HepG2 (cell line): ENCODE data around the gene GSTP1. TPM values are rescaled to one million over a fixed set of nuclear protein-coding genes. Genes with fewer than 3 reads are reported as not detected.

Experiments
- ARNTL ChIP-seq: sonication (generic); formaldehyde crosslinking; IDR thresholded peaks from 2 replicates; pipeline ENCODE4 v1.4.0; 2020; ENCODE audit warnings: mild to moderate bottlenecking, missing genetic modification reagents
- ASH2L ChIP-seq: fragments of 300-600, 200-600 bp; sonication (generic); IDR thresholded peaks from 2 replicates; pipeline ENCODE4 v1.7.0; 2017; ENCODE audit warnings: low read depth, mild to moderate bottlenecking, moderate library complexity, mixed read lengths, low read length; ENCODE audit not compliant: insufficient read length
- CREM ChIP-seq, 2 experiments: sonication (generic) in 1 of 2; formaldehyde crosslinking in 1 of 2; IDR thresholded peaks; 2 replicates each; pipeline versions ENCODE4 v1.4.0 to v1.6.1; 2016 to 2020; ENCODE audit warnings: antibody characterized with exemption in 1 of 2, mild to moderate bottlenecking in 1 of 2, missing genetic modification reagents in 1 of 2
- HDAC2 ChIP-seq: sonication (generic); formaldehyde crosslinking; IDR thresholded peaks from 2 replicates; pipeline ENCODE4 v1.4.0; 2020; ENCODE audit warnings: missing genetic modification reagents
- KAT7 ChIP-seq: IDR thresholded peaks from 2 replicates; pipeline ENCODE4 v1.6.1; 2018; ENCODE audit warnings: borderline replicate concordance, missing compliant biosample characterization
- PHF8 ChIP-seq: sonication (generic); formaldehyde crosslinking; IDR thresholded peaks from 2 replicates; pipeline ENCODE4 v1.5.0; 2020; ENCODE audit warnings: missing genetic modification reagents
- REPIN1 ChIP-seq: sonication (generic); formaldehyde crosslinking; IDR thresholded peaks from 2 replicates; pipeline ENCODE4 v1.8.0; 2022; ENCODE audit warnings: missing genetic modification reagents, low read depth, mild to moderate bottlenecking, borderline replicate concordance
- SAFB2 ChIP-seq: sonication (generic); formaldehyde crosslinking; IDR thresholded peaks from 2 replicates; pipeline ENCODE4 v1.5.1; 2020; ENCODE audit warnings: missing genetic modification reagents, low read depth, mild to moderate bottlenecking, borderline replicate concordance
- SAP130 ChIP-seq: IDR thresholded peaks from 2 replicates; pipeline ENCODE4 v1.6.1; 2016; ENCODE audit warnings: low read depth
- TARDBP ChIP-seq: sonication (generic); formaldehyde crosslinking; IDR thresholded peaks from 2 replicates; pipeline ENCODE4 v1.8.0; 2022; ENCODE audit warnings: mild to moderate bottlenecking, missing genetic modification reagents
- ZBTB20 ChIP-seq: sonication (generic); formaldehyde crosslinking; IDR thresholded peaks from 2 replicates; pipeline ENCODE4 v1.8.1; 2023; ENCODE audit warnings: missing genetic modification reagents, low read depth, mild to moderate bottlenecking, borderline replicate concordance
- ZBTB44 ChIP-seq: sonication (generic); formaldehyde crosslinking; IDR thresholded peaks from 2 replicates; pipeline ENCODE4 v1.4.0; 2020; ENCODE audit warnings: missing genetic modification reagents
- ZNF12 ChIP-seq: sonication (generic); formaldehyde crosslinking; IDR thresholded peaks from 2 replicates; pipeline ENCODE4 v1.5.0; 2020; ENCODE audit warnings: missing genetic modification reagents
- ZNF121 ChIP-seq: sonication (generic); formaldehyde crosslinking; IDR thresholded peaks from 2 replicates; pipeline ENCODE4 v1.5.0; 2020; ENCODE audit warnings: mild to moderate bottlenecking, missing genetic modification reagents
- ZNF207 ChIP-seq: fragments of 450-650 bp; IDR thresholded peaks from 2 replicates; pipeline ENCODE4 v1.6.1; 2016; ENCODE audit warnings: antibody characterized with exemption, borderline replicate concordance
- ZNF343 ChIP-seq: sonication (generic); formaldehyde crosslinking; IDR thresholded peaks from 2 replicates; pipeline ENCODE4 v1.4.0; 2020; ENCODE audit warnings: mild to moderate bottlenecking, missing genetic modification reagents
- ZNF558 ChIP-seq: sonication (generic); formaldehyde crosslinking; IDR thresholded peaks from 2 replicates; pipeline ENCODE4 v1.9.0; 2022; ENCODE audit warnings: mild to moderate bottlenecking, missing genetic modification reagents, borderline replicate concordance
- ZNF891 ChIP-seq: sonication (generic); formaldehyde crosslinking; IDR thresholded peaks from 2 replicates; pipeline ENCODE4 v1.5.0; 2020; ENCODE audit warnings: mild to moderate bottlenecking, missing genetic modification reagents
- polyA plus RNA-seq, 8 experiments: library from polyadenylated mRNA; depleted of rRNA in 3 of 8; stranded (reverse) in 7 of 8; unstranded in 1 of 8; fragments of >200 nt; fragmentation: Illumina TruSeq in 4 of 8; extraction: Trizol in 4 of 8; gene quantifications; 2 replicates each; pipeline versions ENCODE4 v1.2.1 to v1.2.3, GENCODE V29; 2011 to 2016; ENCODE audit warnings: low read depth in 4 of 8, missing spikeins in 1 of 8, mixed read lengths in 1 of 8; ENCODE audit not compliant: insufficient read depth in 1 of 8
- total RNA-seq, 5 experiments: library from RNA; depleted of rRNA; stranded (reverse); fragments of >200 nt; fragmentation: Illumina TruSeq; extraction: Trizol; gene quantifications; 2 replicates each; pipeline ENCODE4 v1.2.3, GENCODE V29; 2016; ENCODE audit warnings: low read depth in 1 of 5
- TF ChIP-seq, protein P1 (sequence below): sonication (generic); formaldehyde crosslinking; IDR thresholded peaks from 2 replicates; pipeline ENCODE4; 2020; ENCODE audit warnings: missing genetic modification reagents, mild to moderate bottlenecking, borderline replicate concordance
- TF ChIP-seq, protein P2 (sequence below): sonication (generic); formaldehyde crosslinking; IDR thresholded peaks from 2 replicates; pipeline ENCODE4 v1.4.0; 2020; ENCODE audit warnings: missing genetic modification reagents, borderline replicate concordance
- TF ChIP-seq, protein P3 (sequence below): sonication (generic); formaldehyde crosslinking; IDR thresholded peaks from 2 replicates; pipeline ENCODE4 v1.8.1; 2023; ENCODE audit warnings: missing genetic modification reagents, inconsistent platforms, borderline replicate concordance

Gene GSTP1
- total and polyA plus RNA-seq, 2 of the 13 experiments (the other 11 are each of a cell fraction or from before 2014, with no cell fraction given), result not detected

GRCh38 chr11:67581469-67581868, 2.1 kb upstream of the GSTP1 start (continued):
- no peak for TF ChIP-seq ZBTB44 (CRISPR knock-in tag)
- no peak for TF ChIP-seq ZNF558 (CRISPR knock-in tag)
- peak; percentile 45; the same call in 1 of the 2 replicates for TF ChIP-seq SAP130 (CRISPR knock-in tag)
- TF ChIP-seq, protein P1, sequence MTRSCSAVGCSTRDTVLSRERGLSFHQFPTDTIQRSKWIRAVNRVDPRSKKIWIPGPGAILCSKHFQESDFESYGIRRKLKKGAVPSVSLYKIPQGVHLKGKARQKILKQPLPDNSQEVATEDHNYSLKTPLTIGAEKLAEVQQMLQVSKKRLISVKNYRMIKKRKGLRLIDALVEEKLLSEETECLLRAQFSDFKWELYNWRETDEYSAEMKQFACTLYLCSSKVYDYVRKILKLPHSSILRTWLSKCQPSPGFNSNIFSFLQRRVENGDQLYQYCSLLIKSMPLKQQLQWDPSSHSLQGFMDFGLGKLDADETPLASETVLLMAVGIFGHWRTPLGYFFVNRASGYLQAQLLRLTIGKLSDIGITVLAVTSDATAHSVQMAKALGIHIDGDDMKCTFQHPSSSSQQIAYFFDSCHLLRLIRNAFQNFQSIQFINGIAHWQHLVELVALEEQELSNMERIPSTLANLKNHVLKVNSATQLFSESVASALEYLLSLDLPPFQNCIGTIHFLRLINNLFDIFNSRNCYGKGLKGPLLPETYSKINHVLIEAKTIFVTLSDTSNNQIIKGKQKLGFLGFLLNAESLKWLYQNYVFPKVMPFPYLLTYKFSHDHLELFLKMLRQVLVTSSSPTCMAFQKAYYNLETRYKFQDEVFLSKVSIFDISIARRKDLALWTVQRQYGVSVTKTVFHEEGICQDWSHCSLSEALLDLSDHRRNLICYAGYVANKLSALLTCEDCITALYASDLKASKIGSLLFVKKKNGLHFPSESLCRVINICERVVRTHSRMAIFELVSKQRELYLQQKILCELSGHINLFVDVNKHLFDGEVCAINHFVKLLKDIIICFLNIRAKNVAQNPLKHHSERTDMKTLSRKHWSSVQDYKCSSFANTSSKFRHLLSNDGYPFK, result no peak
- TF ChIP-seq SAFB2, result no peak
- peak; percentile 30; the same call in 1 of the 2 replicates for TF ChIP-seq CREM (IDR thresholded peaks at IDR 0.05)
- no peak for TF ChIP-seq CREM (CRISPR knock-in tag; IDR thresholded peaks at IDR 0.05)
- TF ChIP-seq REPIN1, result 0 out of 2 replicates have a peak, but pooled peaks have one; percentile 23
- TF ChIP-seq ZNF121 (CRISPR knock-in tag), result no peak
- TF ChIP-seq TARDBP, result peak; percentile 50; the same call in 1 of the 2 replicates
- no peak for TF ChIP-seq ZBTB20 (CRISPR knock-in tag)
- TF ChIP-seq HDAC2 (CRISPR knock-in tag), result peak; percentile 48; the same call in 1 of the 2 replicates
- TF ChIP-seq KAT7 (CRISPR knock-in tag), result no peak
- TF ChIP-seq, protein P2, sequence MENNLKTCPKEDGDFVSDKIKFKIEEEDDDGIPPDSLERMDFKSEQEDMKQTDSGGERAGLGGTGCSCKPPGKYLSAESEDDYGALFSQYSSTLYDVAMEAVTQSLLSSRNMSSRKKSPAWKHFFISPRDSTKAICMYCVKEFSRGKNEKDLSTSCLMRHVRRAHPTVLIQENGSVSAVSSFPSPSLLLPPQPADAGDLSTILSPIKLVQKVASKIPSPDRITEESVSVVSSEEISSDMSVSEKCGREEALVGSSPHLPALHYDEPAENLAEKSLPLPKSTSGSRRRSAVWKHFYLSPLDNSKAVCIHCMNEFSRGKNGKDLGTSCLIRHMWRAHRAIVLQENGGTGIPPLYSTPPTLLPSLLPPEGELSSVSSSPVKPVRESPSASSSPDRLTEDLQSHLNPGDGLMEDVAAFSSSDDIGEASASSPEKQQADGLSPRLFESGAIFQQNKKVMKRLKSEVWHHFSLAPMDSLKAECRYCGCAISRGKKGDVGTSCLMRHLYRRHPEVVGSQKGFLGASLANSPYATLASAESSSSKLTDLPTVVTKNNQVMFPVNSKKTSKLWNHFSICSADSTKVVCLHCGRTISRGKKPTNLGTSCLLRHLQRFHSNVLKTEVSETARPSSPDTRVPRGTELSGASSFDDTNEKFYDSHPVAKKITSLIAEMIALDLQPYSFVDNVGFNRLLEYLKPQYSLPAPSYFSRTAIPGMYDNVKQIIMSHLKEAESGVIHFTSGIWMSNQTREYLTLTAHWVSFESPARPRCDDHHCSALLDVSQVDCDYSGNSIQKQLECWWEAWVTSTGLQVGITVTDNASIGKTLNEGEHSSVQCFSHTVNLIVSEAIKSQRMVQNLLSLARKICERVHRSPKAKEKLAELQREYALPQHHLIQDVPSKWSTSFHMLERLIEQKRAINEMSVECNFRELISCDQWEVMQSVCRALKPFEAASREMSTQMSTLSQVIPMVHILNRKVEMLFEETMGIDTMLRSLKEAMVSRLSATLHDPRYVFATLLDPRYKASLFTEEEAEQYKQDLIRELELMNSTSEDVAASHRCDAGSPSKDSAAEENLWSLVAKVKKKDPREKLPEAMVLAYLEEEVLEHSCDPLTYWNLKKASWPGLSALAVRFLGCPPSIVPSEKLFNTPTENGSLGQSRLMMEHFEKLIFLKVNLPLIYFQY (CRISPR knock-in tag), result no peak
- TF ChIP-seq ZNF343 (CRISPR knock-in tag), result no peak
- 0 out of 2 replicates have a peak, but pooled peaks have one; percentile 20 for TF ChIP-seq ARNTL (CRISPR knock-in tag)
- TF ChIP-seq, protein P3, sequence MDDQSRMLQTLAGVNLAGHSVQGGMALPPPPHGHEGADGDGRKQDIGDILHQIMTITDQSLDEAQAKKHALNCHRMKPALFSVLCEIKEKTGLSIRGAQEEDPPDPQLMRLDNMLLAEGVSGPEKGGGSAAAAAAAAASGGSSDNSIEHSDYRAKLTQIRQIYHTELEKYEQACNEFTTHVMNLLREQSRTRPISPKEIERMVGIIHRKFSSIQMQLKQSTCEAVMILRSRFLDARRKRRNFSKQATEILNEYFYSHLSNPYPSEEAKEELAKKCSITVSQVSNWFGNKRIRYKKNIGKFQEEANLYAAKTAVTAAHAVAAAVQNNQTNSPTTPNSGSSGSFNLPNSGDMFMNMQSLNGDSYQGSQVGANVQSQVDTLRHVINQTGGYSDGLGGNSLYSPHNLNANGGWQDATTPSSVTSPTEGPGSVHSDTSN (CRISPR knock-in tag), result no peak
- TF ChIP-seq ZNF12 (CRISPR knock-in tag), result no peak
- no peak for TF ChIP-seq ZNF891
- peak; percentile 54 for TF ChIP-seq ASH2L
- no peak for TF ChIP-seq ZNF207
- no peak for TF ChIP-seq PHF8 (CRISPR knock-in tag)
